IMR-90 (cell line): ENCODE measurements around the gene LMAN2L. TPM values are rescaled to one million over a fixed set of nuclear protein-coding genes. Genes with fewer than 3 reads are reported as not detected.

Experiments
- ATAC-seq: fragments of 200-7000 bp; cut with Tn5 transposase; 2 replicates; pipeline ENCODE4 v1.9.1; 2020; ENCODE audit warnings: low read depth, mild to moderate bottlenecking, moderate library complexity
- BruUV-seq: library from RNA; stranded (reverse); fragments of 400-500 nt; replicated peaks from 2 replicates; lab custom pipeline; 2021; lab: Mats Ljungman, UMichigan
- CTCF ChIA-PET: fragments of 300-600 bp; formaldehyde crosslinking; extraction: SDS; loops from one replicate; lab custom pipeline; 2021; ENCODE audit warnings: antibody characterized with exemption; lab: Yijun Ruan, JAX
- POLR2A ChIA-PET: fragments of 300-600 bp; sonication (Branson Sonifier 250); formaldehyde crosslinking; loops from one replicate; lab custom pipeline; 2022; ENCODE audit warnings: antibody characterized with exemption; ENCODE audit not compliant: unreplicated experiment; lab: Charles Lee
- DNase-seq: peaks from one replicate; pipeline ENCODE4 v3.0.0; 2013
- H2AFZ ChIP-seq: replicated peaks from 2 replicates; pipeline ENCODE3; 2013; ENCODE audit warnings: low read length, mild to moderate bottlenecking; ENCODE audit not compliant: poor library complexity
- H2AK5ac ChIP-seq: 2 replicates; pipeline ENCODE4 v1.6.1; 2013; ENCODE audit warnings: low read depth, low read length, inconsistent platforms
- H2AK9ac ChIP-seq: replicated peaks from 2 replicates; pipeline ENCODE3; 2013; ENCODE audit warnings: mild to moderate bottlenecking, low read depth, low read length, moderate library complexity; ENCODE audit not compliant: poor library complexity
- H2BK120ac ChIP-seq: 2 replicates; pipeline ENCODE4 v1.6.1; 2013; ENCODE audit warnings: low read depth, low read length, inconsistent platforms
- H2BK15ac ChIP-seq: 3 replicates; pipeline ENCODE4 v1.6.1; 2013; ENCODE audit warnings: low read depth, low read length, inconsistent platforms
- H2BK20ac ChIP-seq: 2 replicates; pipeline ENCODE4 v1.6.1; 2013; ENCODE audit warnings: low read depth, mild to moderate bottlenecking, inconsistent platforms, low read length, moderate library complexity
- H2BK5ac ChIP-seq: 2 replicates; pipeline ENCODE4 v1.6.1; 2013; ENCODE audit warnings: mild to moderate bottlenecking, low read depth, low read length, inconsistent platforms; ENCODE audit not compliant: poor library complexity, severe bottlenecking
- H3K14ac ChIP-seq: replicated peaks from 2 replicates; pipeline ENCODE4 v1.6.1; 2013; ENCODE audit warnings: low read depth, low read length, inconsistent platforms
- H3K18ac ChIP-seq: 2 replicates; pipeline ENCODE4 v1.6.1; 2013; ENCODE audit warnings: low read depth, low read length, control low read depth
- H3K23ac ChIP-seq: 2 replicates; pipeline ENCODE4 v1.6.1; 2013; ENCODE audit warnings: low read depth, low read length, inconsistent platforms
- H3K27ac ChIP-seq: 2 replicates; pipeline ENCODE4 v1.5.1; 2013; ENCODE audit warnings: mild to moderate bottlenecking, control low read depth, low read length; ENCODE audit not compliant: insufficient read depth
- H3K27me3 ChIP-seq: 2 replicates; pipeline ENCODE4 v1.6.1; 2013; ENCODE audit warnings: low read length; ENCODE audit not compliant: control insufficient read depth, insufficient read depth
- H3K36me3 ChIP-seq: 2 replicates; pipeline ENCODE4 v1.6.1; 2013; ENCODE audit warnings: low read length, mixed read lengths; ENCODE audit not compliant: control insufficient read depth, insufficient read depth
- H3K4ac ChIP-seq: 2 replicates; pipeline ENCODE4 v1.6.1; 2013; ENCODE audit warnings: low read depth, low read length, inconsistent platforms
- H3K4me1 ChIP-seq: 2 replicates; pipeline ENCODE4 v1.6.1; 2013; ENCODE audit warnings: low read length, mixed read lengths; ENCODE audit not compliant: control insufficient read depth, insufficient read depth
- H3K4me2 ChIP-seq: 2 replicates; pipeline ENCODE4 v1.6.1; 2013; ENCODE audit warnings: low read depth, mild to moderate bottlenecking, control low read depth, low read length, moderate library complexity
- H3K4me3 ChIP-seq: 2 replicates; pipeline ENCODE4 v1.5.1; 2013; ENCODE audit warnings: low read depth, mild to moderate bottlenecking, control low read depth, low read length, moderate library complexity; ENCODE audit not compliant: insufficient read depth
- H3K56ac ChIP-seq: 2 replicates; pipeline ENCODE4 v1.6.1; 2013; ENCODE audit warnings: low read length, inconsistent platforms; ENCODE audit not compliant: insufficient read depth; ENCODE audit errors: extremely low read depth
- H3K79me1 ChIP-seq, 2 experiments: 2 replicates each; pipeline ENCODE4 v1.6.1; 2013; ENCODE audit warnings: low read length in 2 of 2, inconsistent platforms in 1 of 2, low read depth in 1 of 2
- H3K9ac ChIP-seq: 2 replicates; pipeline ENCODE4 v1.6.1; 2013; ENCODE audit warnings: low read depth, low read length, control low read depth
- H3K9me1 ChIP-seq: 2 replicates; pipeline ENCODE4 v1.6.1; 2013; ENCODE audit warnings: low read length, inconsistent platforms; ENCODE audit not compliant: insufficient read depth
- H3K9me3 ChIP-seq: 2 replicates; pipeline ENCODE4 v1.6.1; 2013; ENCODE audit warnings: low read length; ENCODE audit not compliant: control insufficient read depth, insufficient read depth
- H4K20me1 ChIP-seq: 2 replicates; pipeline ENCODE4 v1.6.1; 2013; ENCODE audit warnings: low read length, inconsistent platforms; ENCODE audit not compliant: insufficient read depth
- H4K5ac ChIP-seq: 2 replicates; pipeline ENCODE4 v1.6.1; 2013; ENCODE audit warnings: mild to moderate bottlenecking, low read depth, low read length, control low read depth
- H4K8ac ChIP-seq, 2 experiments: 2 replicates each; pipeline ENCODE4 v1.6.1; 2013; ENCODE audit warnings: low read depth in 2 of 2, low read length in 2 of 2, control low read depth in 1 of 2, inconsistent platforms in 1 of 2
- H4K91ac ChIP-seq: 2 replicates; pipeline ENCODE4 v1.6.1; 2013; ENCODE audit warnings: low read depth, low read length, inconsistent platforms; ENCODE audit not compliant: insufficient read depth
- ELK1 ChIP-seq: fragments of 150-350 bp; IDR thresholded peaks from 2 replicates; pipeline ENCODE4 v1.6.1; 2016; ENCODE audit warnings: low read depth, mild to moderate bottlenecking, low read length, moderate library complexity, borderline replicate concordance
- MAFK ChIP-seq: IDR thresholded peaks from 2 replicates; pipeline ENCODE4 v1.6.1; 2012; ENCODE audit warnings: low read depth, low read length, improper control_type of control experiment
- NFE2L2 ChIP-seq: fragments of 150-350 bp; IDR thresholded peaks from 2 replicates; pipeline ENCODE4 v1.6.1; 2016; ENCODE audit warnings: low read depth, mild to moderate bottlenecking, low read length
- USF2 ChIP-seq: fragments of 150-350 bp; IDR thresholded peaks from 2 replicates; pipeline ENCODE4 v1.6.1; 2017; ENCODE audit warnings: mild to moderate bottlenecking, antibody characterized with exemption, low read length, low read depth
- WGBS, 2 experiments: methylation state at CpG; one replicate each; pipeline versions ENCODE4 v1.1.5 to v1.1.7; 2013; ENCODE audit warnings: missing lambda C conversion rate in 2 of 2; ENCODE audit not compliant: insufficient read length in 1 of 2; ENCODE audit errors: extremely low coverage in 2 of 2; 5-methylcytosine and 5-hydroxymethylcytosine counted together
- dilution Hi-C: fragments of 300-500 bp; cut with HindIII; formaldehyde crosslinking; loops from one replicate; pipeline ENCODE4 v1.14.3; 2018; ENCODE audit warnings: low sequenced_read_pairs; ENCODE audit not compliant: unreplicated experiment
- in situ Hi-C: fragments of 300-500 bp; cut with MboI; formaldehyde crosslinking; loops from 3 replicates; pipeline ENCODE4 v1.14.3; 2019; ENCODE audit warnings: low sequenced_read_pairs, inconsistent platforms, mixed read lengths
- intact Hi-C: fragments of 100-400 bp; cut with micrococcal nuclease; formaldehyde crosslinking; loops from 2 replicates; pipeline ENCODE4 v1.10.0; 2022
- polyA plus RNA-seq, 3 experiments: library from polyadenylated mRNA; depleted of rRNA; stranded (reverse); fragments of >200 nt; gene quantifications; 2 replicates each; pipeline ENCODE4 v1.2.3, GENCODE V29; 2012; ENCODE audit warnings: low replicate concordance in 1 of 3
- total RNA-seq: library from RNA; depleted of rRNA; stranded (reverse); fragments of >200 nt; gene quantifications from 2 replicates; pipeline ENCODE4 v1.2.3, GENCODE V29; 2012

LMAN2L gene
- total and polyA plus RNA-seq, 2 of the 4 experiments (the other 2 are of a cell fraction) = 22.5 to 22.9 TPM

- Histone ChIP-seq H2AK9ac (no peak overlapping the region), H3K79me1 (no peaks in the 10 kb centered on the region), H2BK120ac (no peak overlapping the region), H3K9me3 (no peaks in the 10 kb centered on the region), H3K4ac (no peak overlapping the region), H3K9me1 (no peaks in the 10 kb centered on the region), H4K8ac (no peak overlapping the region), H4K5ac (no peak overlapping the region), H3K27me3 (peaks cover 5% of the 10 kb centered on the region; the same call in 1 of the 2 replicates), H3K18ac (no peak overlapping the region), H3K14ac (no peak overlapping the region), H4K20me1 (no peaks in the 10 kb centered on the region), H3K4me3 (no peak overlapping the region), H3K4me2 (no peak overlapping the region), H3K4me1 (no peaks in the 10 kb centered on the region), H2BK5ac (no peak overlapping the region), H3K23ac (no peak overlapping the region), H3K27ac (no peak overlapping the region), H3K56ac (no peak overlapping the region), H2AK5ac (no peak overlapping the region), H3K9ac (no peak overlapping the region), H3K36me3 (no peaks in the 10 kb centered on the region), H4K91ac (no peak overlapping the region), H2BK15ac (no peak overlapping the region), H2AFZ (no peak overlapping the region), H2BK20ac (no peak overlapping the region)
- ATAC-seq (no peak), DNase-seq (no peak)
- BruUV-seq = no TSS peak
- in situ Hi-C loops (no loop called here), dilution Hi-C loops (no loop called here), intact Hi-C loops (no loop called here)
- WGBS, 2 experiments = 82% methylated on average over 2 of the region's 9 CpGs; no CpG with 5 or more reads in 1 of the 2 experiments
- CTCF ChIA-PET = no interaction called here
- POLR2A ChIA-PET = no interaction called here
- TF ChIP-seq MAFK (no peak), USF2 (no peak), NFE2L2 (no peak), ELK1 (no peak)
Observed at GRCh38 chr2:96751800-96752199, 11.9 kb upstream of the LMAN2L start.
